GM19438 (cell line): ENCODE measurements around the gene NPC1L1.

Experiments used
- ATAC-seq: cut with Tn5 transposase; IDR thresholded peaks from one replicate; pipeline ENCODE4 v1.9.1; 2021; ENCODE audit warnings: low read depth; ENCODE audit not compliant: unreplicated experiment

The NPC1L1 gene, protein sequence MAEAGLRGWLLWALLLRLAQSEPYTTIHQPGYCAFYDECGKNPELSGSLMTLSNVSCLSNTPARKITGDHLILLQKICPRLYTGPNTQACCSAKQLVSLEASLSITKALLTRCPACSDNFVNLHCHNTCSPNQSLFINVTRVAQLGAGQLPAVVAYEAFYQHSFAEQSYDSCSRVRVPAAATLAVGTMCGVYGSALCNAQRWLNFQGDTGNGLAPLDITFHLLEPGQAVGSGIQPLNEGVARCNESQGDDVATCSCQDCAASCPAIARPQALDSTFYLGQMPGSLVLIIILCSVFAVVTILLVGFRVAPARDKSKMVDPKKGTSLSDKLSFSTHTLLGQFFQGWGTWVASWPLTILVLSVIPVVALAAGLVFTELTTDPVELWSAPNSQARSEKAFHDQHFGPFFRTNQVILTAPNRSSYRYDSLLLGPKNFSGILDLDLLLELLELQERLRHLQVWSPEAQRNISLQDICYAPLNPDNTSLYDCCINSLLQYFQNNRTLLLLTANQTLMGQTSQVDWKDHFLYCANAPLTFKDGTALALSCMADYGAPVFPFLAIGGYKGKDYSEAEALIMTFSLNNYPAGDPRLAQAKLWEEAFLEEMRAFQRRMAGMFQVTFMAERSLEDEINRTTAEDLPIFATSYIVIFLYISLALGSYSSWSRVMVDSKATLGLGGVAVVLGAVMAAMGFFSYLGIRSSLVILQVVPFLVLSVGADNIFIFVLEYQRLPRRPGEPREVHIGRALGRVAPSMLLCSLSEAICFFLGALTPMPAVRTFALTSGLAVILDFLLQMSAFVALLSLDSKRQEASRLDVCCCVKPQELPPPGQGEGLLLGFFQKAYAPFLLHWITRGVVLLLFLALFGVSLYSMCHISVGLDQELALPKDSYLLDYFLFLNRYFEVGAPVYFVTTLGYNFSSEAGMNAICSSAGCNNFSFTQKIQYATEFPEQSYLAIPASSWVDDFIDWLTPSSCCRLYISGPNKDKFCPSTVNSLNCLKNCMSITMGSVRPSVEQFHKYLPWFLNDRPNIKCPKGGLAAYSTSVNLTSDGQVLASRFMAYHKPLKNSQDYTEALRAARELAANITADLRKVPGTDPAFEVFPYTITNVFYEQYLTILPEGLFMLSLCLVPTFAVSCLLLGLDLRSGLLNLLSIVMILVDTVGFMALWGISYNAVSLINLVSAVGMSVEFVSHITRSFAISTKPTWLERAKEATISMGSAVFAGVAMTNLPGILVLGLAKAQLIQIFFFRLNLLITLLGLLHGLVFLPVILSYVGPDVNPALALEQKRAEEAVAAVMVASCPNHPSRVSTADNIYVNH (N-terminal part only)

DNA sequence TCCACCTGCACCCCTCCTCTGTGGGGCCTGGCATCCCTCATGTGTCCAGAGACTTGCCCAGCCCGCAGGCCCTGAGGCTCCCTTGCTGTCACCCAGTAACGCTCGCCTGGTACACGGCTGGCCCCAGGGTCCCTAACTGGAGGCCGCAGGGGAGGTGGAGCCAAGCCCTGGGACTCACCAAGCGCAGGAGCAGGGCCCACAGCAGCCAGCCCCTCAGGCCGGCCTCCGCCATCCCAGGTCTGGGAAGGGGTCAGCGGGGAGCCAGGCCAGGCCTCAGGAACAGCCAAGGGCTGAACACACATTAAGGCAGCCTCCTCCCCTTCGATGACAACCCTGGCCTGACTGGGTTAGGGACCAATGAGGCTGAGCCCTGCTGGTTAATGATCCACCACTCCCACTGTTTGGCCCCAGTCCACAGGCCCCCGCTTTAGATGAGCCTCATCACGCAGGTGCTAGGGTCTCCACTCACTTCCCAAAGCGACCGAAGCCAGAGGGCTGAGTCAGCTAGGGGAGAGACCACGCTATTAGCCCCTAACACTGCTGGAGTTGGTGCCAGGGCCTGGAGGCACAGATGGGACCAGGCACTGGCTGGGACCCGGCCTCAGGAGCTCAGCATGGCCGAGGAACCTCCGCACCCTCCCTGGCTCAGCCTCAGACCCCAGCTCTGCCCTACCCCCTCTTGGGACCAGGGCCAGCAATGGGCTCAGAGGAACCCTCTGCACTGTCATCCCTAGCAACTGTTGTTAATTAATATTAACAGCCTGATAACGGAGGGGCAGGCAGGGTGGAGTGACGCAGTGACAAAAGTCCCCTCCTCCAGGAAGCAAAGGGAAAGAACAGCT is at the start of gene NPC1L1:
Gene NPC1L1, minus strand, starts transcription at position 303 of the 842 bp plus-strand sequence. Its CDS starts 71 bp downstream, at position 232.
- no peak for ATAC-seq

DNA sequence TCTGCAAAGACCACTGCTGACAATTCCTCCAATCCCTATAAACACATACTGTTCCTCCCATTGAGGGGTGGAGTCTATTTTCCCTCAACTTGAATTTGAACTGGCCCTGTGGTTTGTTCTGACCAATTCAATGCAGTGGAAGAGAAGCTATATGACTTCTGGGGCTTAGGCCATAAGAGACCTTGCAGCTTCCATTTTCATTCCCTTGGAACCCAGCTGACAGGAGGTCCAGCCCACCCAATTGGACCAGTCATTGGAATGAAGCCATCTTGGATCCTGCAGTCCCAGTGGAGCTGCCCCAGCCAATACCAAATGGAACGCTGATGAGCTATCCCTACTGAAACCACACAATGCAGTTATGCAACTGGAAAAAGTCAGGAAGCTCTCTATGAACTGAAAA is 49.8 kb upstream of the NPC1L1 start:
- ATAC-seq, result no peak

DNA sequence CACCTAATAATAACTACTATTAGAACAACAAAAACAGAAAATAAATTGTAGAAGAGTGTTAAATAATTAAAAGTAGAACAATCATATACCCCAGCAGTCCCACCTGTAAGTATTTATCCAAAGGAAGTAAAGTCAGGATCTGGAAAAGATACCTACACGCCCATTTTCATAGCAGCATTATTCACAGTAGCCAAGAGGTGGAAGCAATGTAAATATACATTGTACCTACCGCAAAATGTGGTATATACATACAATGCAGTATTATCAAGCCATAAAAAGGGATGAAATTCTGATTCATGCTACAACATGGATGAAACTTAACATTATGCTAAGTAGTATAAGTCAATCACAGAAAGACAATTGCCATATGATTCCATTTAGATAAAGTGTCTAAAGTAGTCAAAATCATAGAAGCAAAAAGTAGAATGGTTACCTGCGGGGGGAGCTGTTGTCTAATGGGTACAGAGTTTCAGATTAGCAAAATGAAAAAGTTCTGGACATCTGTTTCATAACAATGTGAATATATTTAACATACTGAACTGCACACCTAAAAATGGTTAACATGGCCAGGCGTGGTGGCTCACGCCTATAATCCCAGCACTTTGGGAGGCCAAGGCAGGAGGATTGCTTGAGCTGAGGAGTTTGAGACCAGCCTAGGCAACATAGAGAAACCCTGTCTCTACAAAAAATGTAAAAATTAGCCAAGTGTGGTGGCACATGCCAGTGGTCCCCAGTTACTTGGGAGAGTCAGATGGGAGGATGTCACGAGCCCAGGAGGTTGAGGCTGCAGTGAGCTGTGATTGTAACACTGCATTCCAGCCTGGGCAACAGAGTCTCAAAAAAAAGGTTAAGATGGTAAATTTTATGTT is 46.9 kb upstream of the NPC1L1 start:
- no peak for ATAC-seq

DNA sequence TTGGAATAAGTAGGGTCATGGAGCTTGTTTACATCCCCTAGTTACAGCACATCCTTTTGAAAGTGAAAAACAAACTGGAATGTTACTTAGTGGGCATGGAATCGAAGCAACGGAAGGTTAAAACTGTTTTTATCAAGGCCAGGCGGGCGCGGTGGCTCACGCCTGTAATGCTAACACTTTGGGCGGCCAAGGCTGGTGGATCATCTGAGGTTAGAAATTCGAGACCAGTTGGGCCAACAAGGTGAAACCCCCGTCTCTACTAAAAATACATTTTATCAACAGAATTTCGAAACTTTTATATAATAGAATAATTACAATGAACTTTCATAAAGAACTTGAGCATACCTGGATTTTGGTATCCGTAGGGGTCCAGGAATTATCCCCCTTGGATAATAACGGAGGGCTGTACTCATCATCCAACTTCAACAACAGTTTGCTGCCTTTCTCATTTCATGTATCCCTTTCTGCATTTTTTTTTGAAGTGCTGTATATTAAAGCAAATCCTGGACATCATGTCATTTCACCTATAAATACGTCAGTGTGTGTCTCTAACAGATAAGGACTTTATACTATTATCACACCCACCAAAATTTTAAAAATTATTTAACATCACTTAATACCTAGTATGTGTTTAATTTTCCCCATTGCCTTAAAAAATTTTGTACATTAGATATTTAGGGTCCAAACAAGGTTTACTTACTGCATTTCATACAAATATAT is 42.2 kb upstream of the NPC1L1 start:
- ATAC-seq, result no peak

DNA sequence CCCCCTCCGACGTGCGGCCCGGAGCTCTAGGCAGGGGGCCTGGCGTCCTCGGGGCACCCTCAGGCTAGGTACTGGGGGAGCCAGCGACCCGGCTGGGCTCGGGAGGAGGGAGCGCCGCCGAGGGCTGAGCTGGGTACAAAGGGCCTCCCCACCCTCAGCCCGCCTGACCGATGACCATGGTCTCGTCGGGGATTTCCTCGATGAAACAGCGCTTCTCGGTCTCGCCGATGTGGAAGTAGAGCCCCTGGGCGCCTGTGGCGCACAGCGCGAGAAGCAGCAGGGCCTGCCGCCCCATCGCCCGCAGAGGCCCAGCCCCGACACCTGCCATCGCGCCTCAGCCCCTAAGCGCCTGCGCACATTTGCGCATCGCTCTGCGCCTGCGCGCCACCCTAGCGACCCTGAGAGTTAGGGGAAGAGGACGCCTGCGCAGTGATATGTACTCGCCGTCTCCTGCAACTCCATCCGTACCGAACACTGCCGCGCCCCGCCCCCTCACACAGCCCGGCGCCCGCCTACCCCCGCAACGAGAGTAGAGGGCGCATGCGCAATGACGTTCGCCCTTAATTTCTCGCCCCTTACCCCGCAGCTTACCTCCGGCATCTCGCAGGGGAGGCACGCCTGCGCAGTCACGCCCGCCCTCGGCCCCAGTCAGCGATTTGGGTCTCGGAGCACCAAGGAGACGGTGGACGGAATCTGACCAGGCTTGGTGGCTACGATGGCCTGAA is 40.9 kb upstream of the NPC1L1 start, which contains the start of gene TMED4:
Gene TMED4, minus strand, starts transcription at position 353 of the 725 bp plus-strand sequence. Its CDS starts 25 bp downstream, at position 328.
- ATAC-seq, result peak; percentile 88

DNA sequence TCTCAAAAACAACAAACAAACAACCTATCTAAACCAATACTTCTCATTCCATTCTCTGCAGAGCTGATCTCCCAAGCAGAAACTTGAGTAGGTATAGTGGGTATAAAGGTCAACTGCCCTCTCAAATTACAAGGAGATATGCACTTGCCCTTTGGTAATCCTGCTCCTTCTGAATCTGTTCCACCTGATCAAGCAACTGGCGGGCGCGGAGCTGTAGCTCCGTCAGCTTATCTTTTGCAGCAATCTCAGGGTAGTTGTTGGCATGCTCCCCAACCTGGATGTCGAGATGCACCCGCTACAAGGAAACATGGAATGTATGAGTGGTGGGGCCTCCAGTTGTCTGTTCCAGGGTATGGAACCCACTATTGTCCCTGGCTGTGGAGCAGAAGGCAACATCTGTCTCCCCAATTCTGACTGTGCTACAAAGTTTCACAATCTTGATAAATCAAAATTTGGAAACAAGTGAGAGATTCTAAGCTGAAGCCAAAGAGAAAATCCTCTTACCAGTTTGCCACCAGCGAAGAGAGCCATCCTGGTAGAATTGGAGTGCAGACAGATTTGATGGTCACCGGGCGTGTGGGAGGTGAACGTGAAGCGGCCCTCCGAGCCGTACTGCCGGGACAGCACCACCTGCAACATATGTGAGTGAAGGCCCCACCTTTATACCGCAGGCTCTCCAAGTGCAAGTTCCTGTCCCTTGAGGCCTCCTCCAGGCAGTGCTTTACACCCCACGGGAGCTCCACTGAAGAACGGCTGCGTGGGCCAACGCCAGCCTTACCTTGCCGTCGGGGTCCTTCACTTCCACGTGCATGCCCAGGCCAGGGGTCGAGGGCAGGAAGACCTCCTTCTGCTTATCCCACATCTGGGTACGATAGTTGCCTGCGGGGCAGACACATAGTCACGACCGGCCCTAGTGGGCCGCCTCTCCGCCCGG is 40.1 kb upstream of the NPC1L1 start:
- peak; percentile 37 for ATAC-seq

DNA sequence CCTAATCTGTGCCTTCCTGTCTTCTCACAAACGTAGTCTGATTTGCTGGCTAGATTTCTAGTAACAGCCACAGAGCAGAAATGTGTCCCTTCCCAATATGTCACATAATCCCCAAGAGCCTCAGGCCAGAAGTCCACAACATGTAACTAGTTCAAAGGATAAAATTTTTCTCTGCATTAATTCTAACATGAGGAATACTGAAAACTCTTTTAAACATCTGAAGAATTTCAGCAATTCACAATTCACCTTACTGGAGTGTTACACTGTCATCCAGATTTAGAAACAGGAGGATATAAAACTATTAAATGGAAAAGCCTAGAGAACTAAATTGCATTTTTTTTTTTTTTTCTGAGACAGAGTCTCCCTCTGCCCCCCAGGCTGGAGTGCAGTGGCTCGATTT is 35.1 kb upstream of the NPC1L1 start:
- no peak for ATAC-seq

DNA sequence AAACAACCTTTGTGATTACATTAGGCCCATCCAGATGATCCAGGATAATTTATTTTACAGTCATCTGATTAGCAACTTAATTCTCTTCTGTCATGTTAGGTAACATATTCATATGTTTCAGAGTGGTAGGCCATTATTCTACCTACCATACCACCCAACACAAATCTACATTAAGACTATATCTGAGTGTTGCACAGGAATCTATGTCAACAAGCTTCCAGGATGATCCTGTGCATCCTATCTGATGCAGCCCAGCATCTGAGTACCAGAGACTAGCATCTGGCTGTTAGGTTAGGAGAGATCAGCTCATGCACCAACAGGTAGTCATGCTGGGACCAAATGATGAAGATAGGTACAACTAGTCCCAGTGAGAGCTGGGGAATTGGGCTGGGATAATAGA is 33.9 kb upstream of the NPC1L1 start:
- ATAC-seq, result no peak

DNA sequence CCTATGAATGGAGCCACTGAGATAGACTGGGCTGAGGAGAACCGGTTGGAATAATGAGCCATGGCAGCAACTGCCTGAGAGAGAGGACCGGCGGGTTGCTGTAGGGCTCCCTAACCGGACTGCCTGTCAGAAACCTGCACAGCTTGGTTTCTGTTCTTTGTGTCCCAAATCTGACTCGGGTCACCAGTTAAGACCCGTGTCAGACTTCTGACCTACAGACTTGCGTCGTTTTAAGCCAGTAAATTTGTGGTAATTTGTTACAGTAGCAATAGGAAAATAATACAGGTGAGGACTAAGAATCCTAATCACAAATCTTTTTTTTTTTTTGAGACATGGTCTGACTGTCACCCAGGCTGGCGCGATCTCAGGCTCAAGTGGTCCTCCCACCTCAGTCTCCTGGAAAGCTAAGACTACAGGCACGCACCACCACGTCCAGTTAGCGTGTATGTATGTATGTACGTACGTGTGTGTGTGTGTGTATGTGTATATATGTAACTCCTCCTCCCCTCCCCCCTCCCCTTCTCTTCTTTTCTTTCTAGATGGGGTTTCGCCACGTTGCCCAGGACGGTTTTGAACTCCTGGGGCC is 33.2 kb upstream of the NPC1L1 start:
- ATAC-seq, result no peak

DNA sequence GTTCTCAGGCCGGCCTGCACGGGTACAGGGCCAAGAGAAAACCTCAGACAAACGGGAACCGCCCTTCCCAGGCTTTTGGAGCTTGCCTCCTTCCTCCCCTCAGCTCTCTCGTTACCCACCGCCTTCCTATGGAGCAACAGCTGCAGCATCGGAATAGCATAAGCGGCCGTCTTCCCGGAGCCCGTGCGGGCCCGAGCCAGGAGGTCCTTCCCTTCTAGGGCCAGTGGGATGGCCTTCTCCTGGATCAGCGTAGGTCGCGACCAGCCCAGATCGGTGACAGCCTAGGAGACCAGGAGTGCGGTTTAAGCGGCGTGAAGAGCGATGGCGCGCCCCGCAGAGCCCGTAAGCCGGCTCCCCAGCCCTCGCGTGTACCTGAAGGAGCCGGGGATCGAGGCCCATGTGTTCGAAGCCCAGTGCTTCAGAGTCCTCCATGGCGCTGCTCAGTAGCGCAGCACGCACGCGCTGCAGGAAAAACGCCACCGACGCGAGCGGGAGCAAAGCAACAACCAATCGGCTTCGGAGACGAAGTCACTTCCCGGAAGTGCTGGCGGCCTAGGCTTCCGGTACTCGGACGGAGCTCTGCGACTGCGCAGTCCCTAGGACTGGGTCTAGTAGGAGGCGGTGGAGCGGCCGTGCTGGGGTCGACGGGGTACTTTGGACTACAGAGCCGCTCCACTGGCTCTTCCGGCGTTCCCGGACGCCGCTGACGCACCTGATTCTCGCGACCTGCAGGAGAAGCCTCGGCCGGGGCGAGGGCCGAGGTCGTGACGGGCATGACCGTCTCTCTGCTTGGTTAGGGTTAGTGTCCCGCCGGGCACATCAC is 32.5 kb upstream of the NPC1L1 start, which contains the start of gene DDX56:
Gene DDX56, minus strand, starts transcription at position 445 of the 823 bp plus-strand sequence. Its CDS starts 13 bp downstream, at position 432.
- ATAC-seq, result peak; percentile 91

DNA sequence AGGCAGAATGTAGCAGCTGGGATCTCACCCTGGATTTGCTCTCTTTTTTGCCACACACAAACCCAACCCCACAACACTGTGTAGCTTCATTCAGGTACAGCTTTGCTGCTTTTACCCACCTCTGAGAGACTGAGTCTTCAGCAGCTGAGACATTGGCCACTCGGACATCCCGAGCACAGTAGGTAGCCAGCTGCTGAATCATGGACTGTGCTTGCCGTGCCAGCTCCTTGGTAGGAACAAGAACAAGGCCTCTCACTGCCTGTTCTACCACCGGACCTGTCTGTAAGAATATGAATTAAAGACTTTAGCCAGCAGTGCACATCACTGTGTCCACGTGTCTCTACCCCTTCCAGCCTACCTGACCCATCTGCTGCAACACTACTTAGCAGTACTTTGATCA is 31.6 kb upstream of the NPC1L1 start:
- no peak for ATAC-seq

DNA sequence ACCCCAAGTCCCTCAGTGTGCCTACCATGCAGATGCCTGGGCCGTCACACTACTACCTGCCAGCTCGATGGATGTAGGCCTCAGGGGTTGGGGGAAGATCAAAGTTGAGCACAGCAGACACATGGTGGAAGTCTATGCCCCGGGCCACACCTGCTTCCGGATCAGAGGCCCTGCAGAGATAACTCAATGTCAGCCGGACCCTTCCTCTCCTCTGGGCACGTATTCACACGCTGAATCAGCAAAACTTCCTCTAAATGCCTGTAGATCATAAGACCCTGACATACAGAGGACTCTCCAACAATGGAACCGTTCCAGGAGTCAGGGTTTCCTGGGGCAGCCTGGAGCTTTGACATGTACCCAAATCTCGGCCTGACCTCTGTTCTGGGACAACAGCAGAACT is 28.8 kb upstream of the NPC1L1 start:
- no peak for ATAC-seq

DNA sequence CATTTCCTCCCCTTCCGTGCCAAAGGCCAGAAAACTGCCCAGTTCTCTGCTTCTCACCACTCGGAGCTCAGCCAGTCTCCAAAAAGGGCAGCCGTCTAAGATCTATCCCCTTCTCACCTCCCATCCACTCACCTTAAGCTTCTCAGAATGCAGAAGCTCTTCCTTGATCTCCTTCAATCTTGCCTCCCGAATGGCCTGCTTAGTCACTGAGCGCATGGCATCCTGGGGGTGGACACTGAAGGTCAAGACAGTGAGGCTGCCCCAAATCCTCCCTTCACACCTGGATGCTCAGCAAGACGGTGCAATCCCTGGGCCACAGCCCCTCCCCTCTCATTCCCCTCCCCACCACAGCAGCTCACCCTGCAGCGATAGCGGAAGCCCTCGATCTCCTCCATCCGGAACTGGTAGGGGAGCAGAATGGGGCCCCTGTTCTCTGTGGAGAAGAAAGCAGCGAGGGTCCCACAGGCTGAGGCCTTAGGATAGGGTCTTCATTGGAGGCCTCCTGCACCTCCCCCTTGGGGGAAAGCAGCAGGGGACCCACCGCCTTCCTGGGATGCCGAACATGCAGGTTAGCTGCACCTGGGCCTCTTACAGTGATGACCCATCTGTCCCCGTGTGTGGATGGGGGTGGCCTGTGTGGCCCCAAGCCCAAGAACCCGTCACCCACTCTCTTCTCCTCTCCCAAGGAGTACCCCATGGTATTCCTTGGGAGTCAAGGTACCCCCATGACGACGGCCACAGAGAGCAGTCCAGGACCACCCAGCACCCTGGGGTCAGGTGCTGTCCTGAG is 27.8 kb upstream of the NPC1L1 start:
- no peak for ATAC-seq

DNA sequence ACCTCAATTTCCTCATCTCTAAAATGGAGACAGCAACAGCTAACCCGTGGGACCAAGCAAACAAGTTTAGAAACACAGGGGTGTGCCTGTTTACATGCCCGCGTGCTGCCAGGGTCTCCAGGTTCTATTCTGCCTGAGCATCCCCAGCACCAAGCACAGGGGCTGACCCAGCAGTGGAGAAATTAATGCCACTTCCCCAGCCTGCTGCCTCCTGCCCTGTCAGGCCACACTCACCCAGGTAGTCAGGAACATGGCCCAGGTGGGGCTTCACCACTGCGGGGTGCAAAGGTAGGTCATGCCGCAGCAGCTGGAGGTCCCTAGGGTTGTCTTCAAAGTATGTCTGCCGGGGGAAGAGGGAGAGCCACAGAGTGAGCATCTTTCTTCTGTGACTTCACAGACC is 26.8 kb upstream of the NPC1L1 start:
- no peak for ATAC-seq
